Measurements from ENCODE around the gene TMEM205.

The TMEM205 gene

DNA sequence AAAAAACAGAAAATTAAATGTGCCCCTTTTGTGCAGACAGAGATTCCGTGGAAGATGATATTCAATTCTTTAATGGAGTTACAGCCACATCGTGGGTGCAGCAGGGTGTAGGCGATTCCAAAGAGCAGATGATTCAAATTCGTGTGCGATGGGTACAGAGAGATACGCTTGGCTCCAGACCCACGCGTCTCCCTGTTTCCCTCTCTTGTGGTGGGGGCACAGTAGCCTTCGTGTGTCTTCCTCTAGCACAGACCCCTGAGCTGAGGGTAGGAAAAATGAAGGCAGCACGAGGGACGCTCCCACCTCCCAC is 45.3 kb downstream of the TMEM205 start:
- H3K27ac ChIP-seq (replicated peaks): no peak overlapping the region
- no peak for DNase-seq (ENCODE audit: low read depth in 1 of 2, low spot score in 1 of 2)
- TF ChIP-seq SPI1 (IDR thresholded peaks at IDR 0.05; ENCODE audit: borderline replicate concordance, low read depth): no peak
- TF ChIP-seq, protein P1, sequence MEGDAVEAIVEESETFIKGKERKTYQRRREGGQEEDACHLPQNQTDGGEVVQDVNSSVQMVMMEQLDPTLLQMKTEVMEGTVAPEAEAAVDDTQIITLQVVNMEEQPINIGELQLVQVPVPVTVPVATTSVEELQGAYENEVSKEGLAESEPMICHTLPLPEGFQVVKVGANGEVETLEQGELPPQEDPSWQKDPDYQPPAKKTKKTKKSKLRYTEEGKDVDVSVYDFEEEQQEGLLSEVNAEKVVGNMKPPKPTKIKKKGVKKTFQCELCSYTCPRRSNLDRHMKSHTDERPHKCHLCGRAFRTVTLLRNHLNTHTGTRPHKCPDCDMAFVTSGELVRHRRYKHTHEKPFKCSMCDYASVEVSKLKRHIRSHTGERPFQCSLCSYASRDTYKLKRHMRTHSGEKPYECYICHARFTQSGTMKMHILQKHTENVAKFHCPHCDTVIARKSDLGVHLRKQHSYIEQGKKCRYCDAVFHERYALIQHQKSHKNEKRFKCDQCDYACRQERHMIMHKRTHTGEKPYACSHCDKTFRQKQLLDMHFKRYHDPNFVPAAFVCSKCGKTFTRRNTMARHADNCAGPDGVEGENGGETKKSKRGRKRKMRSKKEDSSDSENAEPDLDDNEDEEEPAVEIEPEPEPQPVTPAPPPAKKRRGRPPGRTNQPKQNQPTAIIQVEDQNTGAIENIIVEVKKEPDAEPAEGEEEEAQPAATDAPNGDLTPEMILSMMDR (IDR thresholded peaks at IDR 0.05; ENCODE audit: insufficient read depth, low read length): no peak
- TF ChIP-seq POLR2AphosphoS5 (IDR thresholded peaks at IDR 0.05; ENCODE audit: low read depth): no peak
- TF ChIP-seq, protein P2, sequence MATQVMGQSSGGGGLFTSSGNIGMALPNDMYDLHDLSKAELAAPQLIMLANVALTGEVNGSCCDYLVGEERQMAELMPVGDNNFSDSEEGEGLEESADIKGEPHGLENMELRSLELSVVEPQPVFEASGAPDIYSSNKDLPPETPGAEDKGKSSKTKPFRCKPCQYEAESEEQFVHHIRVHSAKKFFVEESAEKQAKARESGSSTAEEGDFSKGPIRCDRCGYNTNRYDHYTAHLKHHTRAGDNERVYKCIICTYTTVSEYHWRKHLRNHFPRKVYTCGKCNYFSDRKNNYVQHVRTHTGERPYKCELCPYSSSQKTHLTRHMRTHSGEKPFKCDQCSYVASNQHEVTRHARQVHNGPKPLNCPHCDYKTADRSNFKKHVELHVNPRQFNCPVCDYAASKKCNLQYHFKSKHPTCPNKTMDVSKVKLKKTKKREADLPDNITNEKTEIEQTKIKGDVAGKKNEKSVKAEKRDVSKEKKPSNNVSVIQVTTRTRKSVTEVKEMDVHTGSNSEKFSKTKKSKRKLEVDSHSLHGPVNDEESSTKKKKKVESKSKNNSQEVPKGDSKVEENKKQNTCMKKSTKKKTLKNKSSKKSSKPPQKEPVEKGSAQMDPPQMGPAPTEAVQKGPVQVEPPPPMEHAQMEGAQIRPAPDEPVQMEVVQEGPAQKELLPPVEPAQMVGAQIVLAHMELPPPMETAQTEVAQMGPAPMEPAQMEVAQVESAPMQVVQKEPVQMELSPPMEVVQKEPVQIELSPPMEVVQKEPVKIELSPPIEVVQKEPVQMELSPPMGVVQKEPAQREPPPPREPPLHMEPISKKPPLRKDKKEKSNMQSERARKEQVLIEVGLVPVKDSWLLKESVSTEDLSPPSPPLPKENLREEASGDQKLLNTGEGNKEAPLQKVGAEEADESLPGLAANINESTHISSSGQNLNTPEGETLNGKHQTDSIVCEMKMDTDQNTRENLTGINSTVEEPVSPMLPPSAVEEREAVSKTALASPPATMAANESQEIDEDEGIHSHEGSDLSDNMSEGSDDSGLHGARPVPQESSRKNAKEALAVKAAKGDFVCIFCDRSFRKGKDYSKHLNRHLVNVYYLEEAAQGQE (IDR thresholded peaks at IDR 0.05; ENCODE audit: insufficient replicate concordance, low read depth): no peak
- TF ChIP-seq GABPA (IDR thresholded peaks at IDR 0.05; ENCODE audit: low read depth): no peak
- H3K4me3 ChIP-seq (replicated peaks; ENCODE audit: insufficient read depth, low read length): no peak overlapping the region
- no peaks in the 10 kb centered on the region for H3K27me3 ChIP-seq (ENCODE audit: insufficient read depth, poor library complexity, severe bottlenecking)

DNA sequence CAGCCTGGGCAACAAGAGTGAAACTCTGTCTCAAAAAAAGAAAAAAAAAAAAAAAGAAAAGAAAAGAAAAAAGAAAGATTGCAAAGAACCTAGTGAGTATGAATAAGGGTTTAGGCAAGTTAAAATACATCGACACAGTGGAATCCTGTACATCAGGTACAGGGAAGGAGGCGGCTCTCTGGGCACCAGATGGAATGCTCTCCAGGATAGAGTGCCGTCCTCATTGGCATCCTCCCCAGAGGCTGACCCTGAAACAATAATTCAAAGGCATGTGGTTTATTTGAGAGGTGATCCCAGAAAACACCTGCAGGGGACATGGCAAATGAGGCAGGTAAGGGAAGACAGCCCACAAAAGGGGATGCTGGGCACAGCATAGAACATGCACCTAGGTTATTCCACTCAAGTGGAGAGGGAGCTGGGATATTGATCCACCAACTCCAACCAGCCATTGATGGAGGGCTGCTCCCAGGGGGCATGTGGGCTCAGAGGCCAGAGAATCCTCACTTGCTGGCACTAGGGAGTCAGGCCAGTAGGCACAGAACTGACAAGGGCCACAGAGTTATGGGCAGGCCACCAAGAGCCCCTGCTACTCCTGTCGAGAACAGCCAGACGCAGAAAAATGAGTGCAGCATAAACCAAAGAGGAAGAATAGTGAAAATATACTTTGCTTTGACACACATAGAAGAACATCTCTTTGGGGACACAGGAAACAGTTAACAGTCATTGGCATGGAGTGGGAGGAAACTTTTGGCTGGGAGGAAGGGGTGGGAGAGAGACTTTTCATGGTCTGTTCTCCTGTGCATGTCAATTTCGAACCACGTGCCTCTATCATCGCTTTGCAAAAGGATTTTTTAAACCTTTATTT is 45.9 kb downstream of the TMEM205 start:
- DNase-seq (ENCODE audit: low read depth in 1 of 2, low spot score in 1 of 2): no peak
- Histone ChIP-seq H3K4me3 (replicated peaks; ENCODE audit: insufficient read depth, low read length) (no peak overlapping the region), H3K27me3 (ENCODE audit: insufficient read depth, poor library complexity, severe bottlenecking) (no peaks in the 10 kb centered on the region), H3K27ac (replicated peaks) (no peak overlapping the region)
- TF ChIP-seq SPI1 (IDR thresholded peaks at IDR 0.05; ENCODE audit: borderline replicate concordance, low read depth): no peak
- TF ChIP-seq, protein P2 (IDR thresholded peaks at IDR 0.05; ENCODE audit: insufficient replicate concordance, low read depth): no peak
- TF ChIP-seq POLR2AphosphoS5 (IDR thresholded peaks at IDR 0.05; ENCODE audit: low read depth): no peak
- TF ChIP-seq, protein P1 (IDR thresholded peaks at IDR 0.05; ENCODE audit: insufficient read depth, low read length): no peak
- TF ChIP-seq GABPA (IDR thresholded peaks at IDR 0.05; ENCODE audit: low read depth): no peak

DNA sequence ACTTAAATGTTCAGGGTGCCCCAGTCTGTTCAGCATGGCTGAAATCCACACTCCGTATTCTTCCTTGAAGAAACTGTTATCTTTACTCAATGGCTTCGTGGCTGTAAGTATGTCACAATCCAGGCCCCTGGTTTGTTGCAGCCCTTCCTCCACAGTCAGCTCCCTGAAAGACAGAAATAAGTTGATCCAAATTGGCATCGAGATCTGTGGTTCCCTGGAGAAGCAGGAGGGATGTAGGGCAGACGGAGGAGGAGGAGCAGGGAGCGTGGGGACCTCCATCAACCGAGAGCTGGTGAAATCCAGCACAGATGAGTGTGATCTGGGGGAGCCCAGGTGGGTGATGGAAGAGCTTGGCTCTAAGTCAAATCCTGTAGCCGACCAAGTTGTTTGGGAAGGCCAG is 49.8 kb downstream of the TMEM205 start:
- no peak overlapping the region for H3K4me3 ChIP-seq (replicated peaks; ENCODE audit: insufficient read depth, low read length)
- peak overlapping the region; percentile 74 for H3K27ac ChIP-seq (replicated peaks)
- DNase-seq (ENCODE audit: low read depth in 1 of 2, low spot score in 1 of 2): peak; percentile 35 to 70
- TF ChIP-seq, protein P1 (IDR thresholded peaks at IDR 0.05; ENCODE audit: insufficient read depth, low read length): no peak
- TF ChIP-seq, protein P2 (IDR thresholded peaks at IDR 0.05; ENCODE audit: insufficient replicate concordance, low read depth): no peak
- TF ChIP-seq GABPA (IDR thresholded peaks at IDR 0.05; ENCODE audit: low read depth) (no peak), POLR2AphosphoS5 (IDR thresholded peaks at IDR 0.05; ENCODE audit: low read depth) (no peak), SPI1 (IDR thresholded peaks at IDR 0.05; ENCODE audit: borderline replicate concordance, low read depth) (no peak)
- H3K27me3 ChIP-seq (ENCODE audit: insufficient read depth, poor library complexity, severe bottlenecking): no peaks in the 10 kb centered on the region

All from HL-60 (cell line).